Activated CD8-positive, alpha-beta memory T cell treated with anti-CD3 and anti-CD28 coated beads, Interleukin-2, amount 10 ng/mL, durations not matched to agents 7 days and 5 days (primary cell): Measurements from ENCODE around the gene AVPR2. TPM values are rescaled to one million over a fixed set of nuclear protein-coding genes. Genes with fewer than 3 reads are reported as not detected.

Experiments
- ATAC-seq: fragments of 150-1000 bp; cut with Tn5 transposase; one replicate; pipeline ENCODE4 v1.10.0; 2021; ENCODE audit warnings: moderate library complexity
- CTCF ChIA-PET: fragments of 350-600 bp; sonication (Branson Sonifier 250); formaldehyde crosslinking; loops from one replicate; lab custom pipeline; 2021; ENCODE audit warnings: antibody characterized with exemption; lab: Charles Lee
- DNase-seq: peaks from one replicate; pipeline ENCODE4 v3.0.0-alpha.2; 2020
- H3K27ac Mint-ChIP-seq: one replicate; pipeline ENCODE4 v1.8.0; 2021; ENCODE audit warnings: mild to moderate bottlenecking, mixed read lengths
- H3K27me3 Mint-ChIP-seq: one replicate; pipeline ENCODE4 v1.8.0; 2021; ENCODE audit warnings: mixed read lengths
- H3K36me3 Mint-ChIP-seq: one replicate; pipeline ENCODE4 v1.8.0; 2021; ENCODE audit warnings: mild to moderate bottlenecking, mixed read lengths
- H3K4me1 Mint-ChIP-seq: one replicate; pipeline ENCODE4 v1.8.0; 2021; ENCODE audit warnings: mixed read lengths
- H3K4me3 Mint-ChIP-seq: one replicate; pipeline ENCODE4 v1.8.0; 2021; ENCODE audit warnings: mild to moderate bottlenecking, moderate library complexity, mixed read lengths
- H3K9me3 Mint-ChIP-seq: one replicate; pipeline ENCODE4 v1.8.0; 2022; ENCODE audit warnings: low read depth, mixed read lengths
- total RNA-seq, 2 experiments: library from RNA; stranded (reverse); gene quantifications; one replicate each; pipeline ENCODE4 v1.2.3, GENCODE V29; 2021

Gene AVPR2
- total RNA-seq, 2 experiments from 2014 or later = not detected

DNA sequence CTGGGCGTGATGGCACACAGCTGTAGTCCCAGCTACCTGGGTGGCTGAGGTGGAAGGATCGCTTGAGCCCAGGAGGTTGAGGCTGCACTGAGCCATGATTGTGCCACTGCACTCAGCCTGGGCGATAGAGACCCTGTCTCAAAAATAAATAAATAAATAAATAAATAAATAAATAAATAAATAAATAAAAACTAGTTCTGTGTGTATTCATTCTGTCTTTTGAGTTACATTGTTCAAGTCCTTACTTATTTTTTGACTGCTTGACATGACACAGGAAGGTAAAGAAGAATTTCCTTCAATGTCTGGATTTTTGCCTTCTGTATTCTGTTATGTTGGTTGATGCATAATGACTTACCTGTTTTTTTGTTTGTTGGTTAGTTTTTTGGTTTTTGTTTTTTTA, 32.6 kb downstream of the AVPR2 start:
- CTCF ChIA-PET = interaction anchor here (9.8 kb wide), 1 partner anchor 10 kb away, joined by 71 read pairs; the partner anchor contains the start of gene RENBP

DNA sequence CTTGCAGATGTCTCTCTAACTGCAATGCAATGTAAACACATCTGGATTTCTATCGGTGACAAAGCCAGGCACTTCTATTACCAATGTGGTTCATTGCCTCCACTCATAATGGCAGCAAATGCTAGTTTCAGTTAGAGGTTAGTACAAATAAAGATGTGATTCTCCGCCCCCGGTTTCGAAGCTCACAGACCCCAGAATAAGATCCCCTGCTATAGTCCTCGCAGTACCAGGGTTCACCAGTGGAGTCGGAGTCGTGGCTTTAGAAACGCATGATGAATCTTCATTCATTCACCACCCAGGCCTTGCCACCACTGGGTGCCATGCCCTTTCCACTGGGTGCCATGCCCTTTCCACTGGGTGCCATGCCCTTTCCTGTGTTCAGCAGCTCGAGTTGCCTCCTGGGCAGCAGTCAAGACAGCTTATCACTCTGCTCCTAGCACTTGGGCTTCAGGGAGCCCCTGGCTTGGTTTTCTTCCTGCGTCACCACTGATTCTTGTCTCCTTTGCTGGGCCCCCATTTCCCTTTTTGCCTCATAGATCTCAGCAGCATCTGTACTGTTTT, 33.8 kb downstream of the AVPR2 start:
- H3K36me3 Mint-ChIP-seq = no peaks in the 10 kb centered on the region
- CTCF ChIA-PET = interaction anchor here (0.6 to 9.8 kb wide), 3 partner anchors 9 to 818 kb away, joined by 3 to 71 read pairs (median 4); partner anchors contain the start of gene RENBP
- H3K27me3 Mint-ChIP-seq = no peaks in the 10 kb centered on the region
- no peaks in the 10 kb centered on the region for H3K9me3 Mint-ChIP-seq
- DNase-seq (no peak), ATAC-seq (no peak)
- no peak overlapping the region for H3K4me3 Mint-ChIP-seq
- peak overlapping the region; percentile 40 for H3K27ac Mint-ChIP-seq
- peaks cover 19% of the 10 kb centered on the region for H3K4me1 Mint-ChIP-seq

More for the DNA sequence above, 32.6 kb downstream of the AVPR2 start:
- peaks cover 22% of the 10 kb centered on the region for H3K4me1 Mint-ChIP-seq
- no peak overlapping the region for H3K27ac Mint-ChIP-seq
- H3K36me3 Mint-ChIP-seq = no peaks in the 10 kb centered on the region
- no peaks in the 10 kb centered on the region for H3K9me3 Mint-ChIP-seq
- H3K4me3 Mint-ChIP-seq = no peak overlapping the region
- DNase-seq = no peak
- H3K27me3 Mint-ChIP-seq = no peaks in the 10 kb centered on the region
- no peak for ATAC-seq

DNA sequence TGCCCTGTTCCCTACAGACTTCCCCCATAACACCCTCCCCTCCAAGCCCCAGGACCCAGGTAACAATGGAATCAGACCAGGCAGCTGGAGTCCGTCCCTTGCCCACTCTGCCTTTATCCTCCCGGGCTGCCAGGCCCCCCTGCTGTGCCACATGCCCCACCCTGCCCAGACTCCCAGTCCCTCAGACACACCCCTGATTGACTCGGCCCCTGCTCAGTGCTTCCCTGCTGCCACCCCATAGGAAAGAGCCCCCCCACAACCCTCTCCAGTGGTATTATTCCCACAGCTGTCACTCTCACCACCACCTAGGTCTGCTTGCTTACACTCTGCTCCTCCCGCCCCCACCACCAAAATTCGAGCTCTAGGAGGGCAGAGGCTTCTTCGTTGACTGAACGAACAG, 35.1 kb downstream of the AVPR2 start:
- DNase-seq (no peak), ATAC-seq (no peak)
- Mint-ChIP-seq H3K27me3 (no peaks in the 10 kb centered on the region), H3K4me3 (no peak overlapping the region), H3K36me3 (no peaks in the 10 kb centered on the region), H3K4me1 (peaks cover 16% of the 10 kb centered on the region), H3K9me3 (no peaks in the 10 kb centered on the region), H3K27ac (no peak overlapping the region)
- CTCF ChIA-PET = interaction anchor here (0.5 to 9.8 kb wide), 2 partner anchors 8 to 70 kb away, joined by 3 to 71 read pairs; partner anchors contain the start of gene RENBP

GRCh38 chrX:153941336-153942252, 37.1 kb downstream of the AVPR2 start:
- peaks cover 11% of the 10 kb centered on the region for H3K4me1 Mint-ChIP-seq
- ATAC-seq (no peak), DNase-seq (no peak)
- H3K9me3 Mint-ChIP-seq = no peaks in the 10 kb centered on the region
- H3K27ac Mint-ChIP-seq = peak overlapping the region; percentile 52
- H3K36me3 Mint-ChIP-seq = no peaks in the 10 kb centered on the region
- H3K4me3 Mint-ChIP-seq = peak overlapping the region; percentile 15
- no peaks in the 10 kb centered on the region for H3K27me3 Mint-ChIP-seq
- CTCF ChIA-PET = no interaction called here

DNA sequence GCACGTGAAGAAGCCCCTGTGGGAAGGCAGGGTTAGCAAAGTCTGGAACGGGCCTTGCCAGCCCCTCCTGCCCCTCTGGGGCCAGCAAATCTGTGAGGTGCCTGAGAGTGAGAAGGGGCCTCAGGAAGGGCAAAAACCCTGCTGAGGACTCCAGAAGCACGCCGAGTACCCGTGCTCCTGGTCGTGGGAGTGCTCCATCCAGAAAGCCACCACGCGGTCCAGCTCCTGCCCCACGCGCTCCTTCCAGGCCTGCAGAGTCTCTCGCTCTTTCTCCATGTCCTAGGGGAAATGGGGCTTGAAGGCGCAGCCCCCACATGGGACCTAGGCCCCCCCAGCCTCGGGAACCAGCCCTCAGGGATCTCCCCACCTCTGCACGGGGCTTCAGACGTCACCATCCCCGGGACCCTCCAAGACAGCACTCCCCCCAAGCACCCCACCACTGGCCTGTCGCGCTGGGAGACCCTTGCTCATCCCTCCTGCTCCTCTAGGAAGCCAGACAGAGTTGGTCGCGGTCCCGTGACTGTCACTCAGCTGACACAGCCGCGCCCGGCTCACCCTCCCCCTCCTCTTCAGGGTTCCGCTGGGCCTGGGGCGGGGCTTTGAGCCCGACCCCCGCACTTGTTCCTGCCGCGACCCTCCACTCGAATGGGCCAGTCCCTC, 39.8 kb downstream of the AVPR2 start, which contains the start of gene RENBP:
RENBP (minus strand) TSS at position 504 of the 660 bp plus-strand sequence; CDS start at position 471, 33 bp downstream.
- no peaks in the 10 kb centered on the region for H3K27me3 Mint-ChIP-seq
- DNase-seq = peak; percentile 56
- CTCF ChIA-PET = interaction anchor here (0.8 to 11.0 kb wide), 5 partner anchors 9 to 181 kb away, joined by 3 to 190 read pairs (median 4); partner anchors contain the start of genes ARHGAP4, IDH3G, NAA10 and PLXNB3
- H3K9me3 Mint-ChIP-seq = no peaks in the 10 kb centered on the region
- H3K4me3 Mint-ChIP-seq = peak within 1 kb of the TSS; percentile 63
- peaks cover 16% of the 10 kb centered on the region for H3K4me1 Mint-ChIP-seq
- peak; percentile 54 for ATAC-seq
- peaks cover 2% of the 10 kb centered on the region for H3K36me3 Mint-ChIP-seq
- H3K27ac Mint-ChIP-seq = peak within 1 kb of the TSS; percentile 68

- H3K9me3 Mint-ChIP-seq = no peaks in the 10 kb centered on the region
- H3K27me3 Mint-ChIP-seq = no peaks in the 10 kb centered on the region
- ATAC-seq (peak; percentile 17), DNase-seq (no peak)
- CTCF ChIA-PET = interaction anchor here (0.7 to 11.0 kb wide), 6 partner anchors 10 to 379 kb away, joined by 3 to 190 read pairs (median 4); partner anchors contain the start of genes ARHGAP4, IDH3G, NAA10 and PLXNB3
- H3K4me3 Mint-ChIP-seq = no peak overlapping the region
- H3K4me1 Mint-ChIP-seq = peaks cover 21% of the 10 kb centered on the region
- peaks cover 4% of the 10 kb centered on the region for H3K36me3 Mint-ChIP-seq
- no peak overlapping the region for H3K27ac Mint-ChIP-seq
Measured at GRCh38 chrX:153944800-153945150, 40.3 kb downstream of the AVPR2 start.

DNA sequence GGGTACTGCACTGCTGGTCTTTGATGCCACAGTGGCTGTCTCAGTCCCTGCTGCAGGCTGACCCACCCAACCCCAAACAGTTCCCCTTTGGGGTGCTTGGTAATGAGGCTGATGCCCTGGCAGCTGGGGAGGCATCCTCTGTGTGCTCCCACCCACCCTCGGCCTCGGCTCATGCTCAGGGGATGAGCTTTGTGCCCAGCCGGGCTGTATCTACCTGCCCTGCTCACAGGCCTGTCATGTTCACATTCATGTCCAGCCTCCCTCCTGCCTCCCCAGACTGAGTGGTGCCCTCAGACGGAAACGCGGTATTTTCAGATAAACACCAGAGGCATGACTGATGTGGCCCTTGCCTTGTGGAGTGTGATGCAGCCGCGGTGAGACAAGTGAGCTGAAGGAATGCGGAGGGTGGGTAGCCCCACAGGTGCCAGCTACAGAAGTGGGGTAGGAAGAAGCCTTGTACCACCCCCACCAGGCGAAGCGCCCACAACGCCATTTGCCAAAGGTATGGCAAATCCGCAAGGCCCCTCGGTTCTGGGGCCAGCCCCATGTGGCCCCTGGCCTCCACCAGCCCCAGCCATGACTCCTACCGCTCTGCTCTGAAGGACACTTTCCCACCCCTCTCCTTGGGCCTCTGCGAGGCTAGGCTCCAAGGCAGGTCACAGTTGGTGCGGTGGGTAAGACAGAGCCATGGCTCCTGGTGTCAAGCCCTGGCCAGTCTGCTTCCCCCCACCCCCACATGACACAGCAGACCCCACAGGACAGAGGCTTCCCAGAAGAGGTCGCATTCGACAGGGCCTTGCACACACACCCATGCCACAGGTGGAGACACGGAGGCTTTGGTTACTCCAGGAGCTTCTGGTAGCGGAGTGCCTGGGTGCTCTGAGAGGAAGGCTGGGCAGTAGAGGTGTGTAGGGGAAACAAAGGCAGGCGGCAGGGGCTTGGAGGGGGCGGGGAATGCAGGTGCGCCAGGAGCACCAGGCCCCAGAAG, 41.8 kb downstream of the AVPR2 start:
- peaks cover 12% of the 10 kb centered on the region for H3K36me3 Mint-ChIP-seq
- H3K4me1 Mint-ChIP-seq = peaks cover 32% of the 10 kb centered on the region
- CTCF ChIA-PET = interaction anchor here (0.8 to 11.0 kb wide), 5 partner anchors 11 to 182 kb away, joined by 5 to 190 read pairs (median 52); partner anchors contain the start of genes ARHGAP4, NAA10 and PLXNB3
- no peaks in the 10 kb centered on the region for H3K9me3 Mint-ChIP-seq
- no peaks in the 10 kb centered on the region for H3K27me3 Mint-ChIP-seq
- no peak for ATAC-seq
- H3K4me3 Mint-ChIP-seq = no peak overlapping the region
- no peak for DNase-seq
- no peak overlapping the region for H3K27ac Mint-ChIP-seq

GRCh38 chrX:153947009-153947769, 42.7 kb downstream of the AVPR2 start:
- no peaks in the 10 kb centered on the region for H3K27me3 Mint-ChIP-seq
- H3K4me1 Mint-ChIP-seq = peaks cover 35% of the 10 kb centered on the region
- CTCF ChIA-PET = interaction anchor here (0.7 to 11.0 kb wide), 13 partner anchors 11 to 220 kb away, joined by 3 to 190 read pairs (median 5); partner anchors contain the start of genes ARHGAP4, IDH3G, NAA10 and PLXNB3
- H3K9me3 Mint-ChIP-seq = no peaks in the 10 kb centered on the region
- DNase-seq (peak; percentile 87), ATAC-seq (peak; percentile 84)
- H3K4me3 Mint-ChIP-seq = no peak overlapping the region
- H3K36me3 Mint-ChIP-seq = peaks cover 14% of the 10 kb centered on the region
- peak overlapping the region; percentile 72 for H3K27ac Mint-ChIP-seq

DNA sequence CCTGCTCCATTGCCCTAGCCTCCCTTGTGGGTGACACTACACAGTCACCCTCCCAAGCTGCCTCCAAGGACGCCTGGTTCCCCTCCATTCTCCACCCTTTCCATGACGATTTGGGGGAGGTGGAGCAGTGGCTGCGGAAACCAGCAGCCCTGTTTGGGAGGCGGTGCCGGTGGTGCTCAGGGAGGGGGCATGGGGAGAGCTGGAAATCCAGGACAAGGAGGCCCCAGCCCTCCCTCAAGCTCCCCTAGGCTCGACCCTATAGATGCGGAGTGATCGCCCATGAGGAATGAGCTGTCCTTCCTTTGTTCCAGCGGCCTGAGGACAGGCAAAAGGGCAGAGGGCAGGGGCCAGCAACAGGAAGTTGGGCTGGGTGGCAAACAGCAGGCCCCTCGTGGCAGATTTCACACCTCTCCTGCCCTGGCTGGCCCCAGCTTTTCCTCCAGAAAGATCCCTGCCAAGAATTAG, 43.6 kb downstream of the AVPR2 start:
- no peak for ATAC-seq
- Mint-ChIP-seq H3K9me3 (no peaks in the 10 kb centered on the region), H3K27me3 (no peaks in the 10 kb centered on the region), H3K27ac (peak overlapping the region; percentile 70), H3K36me3 (peaks cover 14% of the 10 kb centered on the region), H3K4me1 (peaks cover 35% of the 10 kb centered on the region), H3K4me3 (no peak overlapping the region)
- DNase-seq = no peak
- CTCF ChIA-PET = interaction anchor here (1.1 to 11.0 kb wide), 7 partner anchors 10 to 220 kb away, joined by 4 to 190 read pairs (median 10); partner anchors contain the start of genes ARHGAP4, IDH3G, NAA10 and PLXNB3

DNA sequence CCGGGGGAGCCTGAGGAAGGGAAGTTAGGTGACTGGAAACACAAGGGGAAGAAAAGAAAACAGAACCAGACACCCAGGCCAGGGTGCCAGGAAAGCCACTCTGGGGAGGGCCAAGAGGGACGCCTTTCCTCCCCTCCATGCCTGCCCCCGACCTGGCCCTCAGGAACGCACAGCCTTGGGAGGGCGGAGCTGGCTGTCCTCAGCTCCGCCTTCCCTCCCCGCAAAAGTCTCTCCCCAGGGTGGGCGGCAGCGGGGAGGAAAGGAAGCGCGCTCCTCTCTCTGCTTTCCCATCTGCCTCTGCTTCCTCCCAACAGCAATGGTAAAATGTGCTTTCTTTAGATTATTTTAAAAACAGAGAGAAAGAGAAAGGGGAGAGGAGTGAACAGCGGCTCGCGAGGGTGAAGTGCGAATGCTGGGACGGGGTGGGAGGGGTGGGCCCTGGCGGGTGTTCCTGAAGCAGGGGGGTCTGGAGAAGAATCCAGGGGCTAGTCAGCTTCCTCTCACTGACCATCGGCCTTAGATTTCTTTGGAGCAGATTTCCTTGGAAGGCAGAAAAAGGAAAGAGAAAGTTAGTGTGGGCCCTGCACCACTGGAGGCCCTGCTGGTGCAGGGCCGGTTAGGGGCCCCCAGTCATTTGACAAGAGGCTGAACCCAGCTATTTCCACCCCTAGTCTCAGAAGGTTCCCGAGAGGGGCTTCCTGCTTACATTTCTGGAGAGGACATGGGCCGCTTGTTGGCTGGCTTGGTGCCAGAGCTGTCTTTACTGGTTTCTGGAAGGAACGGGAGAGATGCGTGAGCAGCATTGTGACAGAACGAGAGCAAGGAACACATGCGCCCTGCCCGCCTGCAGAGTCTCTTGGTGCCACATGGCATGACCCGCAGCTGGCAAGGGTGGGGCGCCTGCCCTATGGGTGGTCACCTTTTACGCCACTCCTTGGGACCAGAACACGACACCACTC, 44.7 kb downstream of the AVPR2 start:
- Mint-ChIP-seq H3K4me3 (no peak overlapping the region), H3K9me3 (no peaks in the 10 kb centered on the region), H3K27me3 (no peaks in the 10 kb centered on the region), H3K36me3 (peaks cover 16% of the 10 kb centered on the region), H3K4me1 (peaks cover 40% of the 10 kb centered on the region), H3K27ac (peak overlapping the region; percentile 64)
- DNase-seq (no peak), ATAC-seq (no peak)
- CTCF ChIA-PET = interaction anchor here (5.4 to 11.0 kb wide), 3 partner anchors 14 to 24 kb away, joined by 52 to 190 read pairs (median 71); partner anchors contain the start of genes ARHGAP4 and NAA10
